Mesendoderm (in vitro differentiated cells): ENCODE results near the gene CNIH2.

Experiments used
- DNase-seq: peaks from one replicate; pipeline ENCODE4 v3.0.0; 2013
- H2AK5ac ChIP-seq: 2 replicates; pipeline ENCODE4 v1.6.1; 2013; ENCODE audit warnings: low read length, inconsistent platforms
- H2BK120ac ChIP-seq: 2 replicates; pipeline ENCODE4 v1.6.1; 2013; ENCODE audit warnings: low read depth, mild to moderate bottlenecking, low read length, moderate library complexity, mixed read lengths
- H2BK15ac ChIP-seq: replicated peaks from 2 replicates; pipeline ENCODE4 v1.6.1; 2013; ENCODE audit warnings: low read depth, mild to moderate bottlenecking, moderate library complexity
- H2BK5ac ChIP-seq: 2 replicates; pipeline ENCODE4 v1.6.1; 2013; ENCODE audit warnings: low read length, inconsistent platforms
- H3K18ac ChIP-seq: 2 replicates; pipeline ENCODE4 v1.6.1; 2013; ENCODE audit warnings: mild to moderate bottlenecking, low read length, mixed read lengths
- H3K23ac ChIP-seq: one replicate; pipeline ENCODE4 v1.6.1; 2013; ENCODE audit warnings: low read length
- H3K27ac ChIP-seq: 2 replicates; pipeline ENCODE4 v1.5.1; 2013; ENCODE audit warnings: low read depth, mild to moderate bottlenecking, inconsistent platforms, low read length, moderate library complexity
- H3K27me3 ChIP-seq: 2 replicates; pipeline ENCODE4 v1.6.1; 2013; ENCODE audit warnings: low read length, control low read depth, mild to moderate bottlenecking, inconsistent platforms; ENCODE audit not compliant: insufficient read depth, poor library complexity
- H3K36me3 ChIP-seq: 2 replicates; pipeline ENCODE4 v1.6.1; 2013; ENCODE audit warnings: low read length, inconsistent platforms; ENCODE audit not compliant: control insufficient read depth, insufficient read depth
- H3K4ac ChIP-seq: one replicate; pipeline ENCODE4 v1.6.1; 2013; ENCODE audit warnings: low read depth, mild to moderate bottlenecking, low read length, moderate library complexity
- H3K4me1 ChIP-seq: 2 replicates; pipeline ENCODE4 v1.6.1; 2013; ENCODE audit warnings: low read depth, low read length, inconsistent platforms; ENCODE audit not compliant: control insufficient read depth
- H3K4me2 ChIP-seq: 2 replicates; pipeline ENCODE4 v1.6.1; 2013; ENCODE audit warnings: low read length
- H3K4me3 ChIP-seq: 2 replicates; pipeline ENCODE4 v1.5.1; 2013; ENCODE audit warnings: mild to moderate bottlenecking, low read length
- H3K56ac ChIP-seq: one replicate; pipeline ENCODE4 v1.6.1; 2013; ENCODE audit warnings: low read length
- H3K79me1 ChIP-seq: 2 replicates; pipeline ENCODE4 v1.6.1; 2013; ENCODE audit warnings: low read length, inconsistent platforms
- H3K79me2 ChIP-seq: 2 replicates; pipeline ENCODE4 v1.6.1; 2013; ENCODE audit warnings: mild to moderate bottlenecking, low read length; ENCODE audit not compliant: control insufficient read depth, insufficient read depth
- H3K9ac ChIP-seq: 2 replicates; pipeline ENCODE4 v1.6.1; 2013; ENCODE audit warnings: low read length, inconsistent platforms
- H4K5ac ChIP-seq: one replicate; pipeline ENCODE4 v1.6.1; 2013; ENCODE audit warnings: low read length
- H4K8ac ChIP-seq: one replicate; pipeline ENCODE4 v1.6.1; 2013; ENCODE audit warnings: low read depth, mild to moderate bottlenecking, control low read depth, low read length, moderate library complexity
- WGBS: extraction: QIAGEN DNeasy Blood & Tissue Kit; methylation state at CpG from one replicate; pipeline ENCODE4 v1.1.7; 2013; ENCODE audit warnings: low lambda C conversion rate, missing lambda C conversion rate; ENCODE audit not compliant: insufficient coverage; ENCODE audit errors: extremely low coverage; 5-methylcytosine and 5-hydroxymethylcytosine counted together

Gene CNIH2

DNA sequence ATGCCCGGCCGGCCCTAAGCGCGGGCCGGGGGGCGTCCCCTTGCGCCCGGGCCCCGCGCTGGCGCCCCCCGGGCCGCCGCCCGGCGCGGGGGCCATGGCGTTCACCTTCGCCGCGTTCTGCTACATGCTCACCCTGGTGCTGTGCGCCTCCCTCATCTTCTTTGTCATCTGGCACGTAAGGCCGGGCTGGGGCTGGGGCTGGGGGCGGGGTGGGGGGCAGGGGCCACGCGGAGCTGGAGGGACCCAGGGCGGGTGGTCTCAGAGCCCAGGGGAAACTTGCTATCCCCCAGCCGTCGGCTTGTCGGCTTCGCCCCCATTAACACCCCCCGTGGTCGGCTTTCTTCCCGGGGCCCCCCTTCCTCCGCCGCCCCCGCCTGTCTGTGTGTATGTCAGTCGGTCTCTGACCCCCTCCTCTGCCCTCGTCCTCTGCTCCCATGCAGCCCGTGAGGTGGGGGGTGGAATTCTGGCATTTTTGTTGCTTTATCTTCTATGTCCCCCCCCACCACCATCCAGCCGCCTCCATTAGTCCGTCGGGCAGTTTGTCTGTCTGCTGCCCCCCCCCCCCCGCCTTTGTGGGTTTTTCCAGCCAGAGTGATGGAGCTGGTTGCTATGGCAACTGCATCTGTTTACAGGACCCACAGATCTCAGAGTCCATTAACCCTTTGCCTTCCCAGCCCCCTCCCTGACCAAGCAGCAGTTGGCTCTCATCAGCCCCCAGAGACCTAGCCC is 552 bp downstream of the CNIH2 start:
- Histone ChIP-seq H3K4me1 (no peaks in the 10 kb centered on the region), H2BK15ac (no peak overlapping the region), H3K79me2 (no peaks in the 10 kb centered on the region), H3K27me3 (no peaks in the 10 kb centered on the region), H3K4me2 (peak overlapping the region; percentile 54), H3K36me3 (peaks cover 2% of the 10 kb centered on the region), H3K79me1 (no peaks in the 10 kb centered on the region), H3K18ac (peak overlapping the region; percentile 22), H4K5ac (no peak overlapping the region), H2BK120ac (no peak overlapping the region), H3K4me3 (no peak overlapping the region), H3K23ac (no peak overlapping the region), H4K8ac (no peak overlapping the region), H3K27ac (no peak overlapping the region), H3K56ac (peak overlapping the region; percentile 56), H2AK5ac (no peak overlapping the region), H3K4ac (no peak overlapping the region), H2BK5ac (no peak overlapping the region), H3K9ac (peak overlapping the region; percentile 51)
- DNase-seq = peak; percentile 71
- WGBS = no CpG with 5 or more reads among the region's 45 CpGs

GRCh38 chr11:66279092-66279734 is 1.2 kb downstream of the CNIH2 start:
- Histone ChIP-seq H3K79me2 (no peaks in the 10 kb centered on the region), H4K8ac (no peak overlapping the region), H3K18ac (no peak overlapping the region), H3K9ac (no peak overlapping the region), H3K27ac (no peak overlapping the region), H2AK5ac (peak overlapping the region; percentile 24), H2BK5ac (no peak overlapping the region), H3K79me1 (no peaks in the 10 kb centered on the region), H3K36me3 (peaks cover 2% of the 10 kb centered on the region), H2BK120ac (no peak overlapping the region), H4K5ac (no peak overlapping the region), H3K56ac (peak overlapping the region; percentile 15), H2BK15ac (no peak overlapping the region), H3K4me1 (no peaks in the 10 kb centered on the region), H3K23ac (no peak overlapping the region), H3K4ac (no peak overlapping the region), H3K27me3 (no peaks in the 10 kb centered on the region), H3K4me3 (no peak overlapping the region), H3K4me2 (no peak overlapping the region)
- WGBS = no CpG with 5 or more reads among the region's 15 CpGs
- DNase-seq = peak; percentile 56

GRCh38 chr11:66280428-66280827 is 2.5 kb downstream of the CNIH2 start:
- Histone ChIP-seq H3K4me2 (no peak overlapping the region), H3K27me3 (no peaks in the 10 kb centered on the region), H2BK15ac (no peak overlapping the region), H3K4ac (no peak overlapping the region), H3K4me1 (no peaks in the 10 kb centered on the region), H4K8ac (no peak overlapping the region), H3K56ac (no peak overlapping the region), H3K18ac (no peak overlapping the region), H3K79me2 (no peaks in the 10 kb centered on the region), H2BK120ac (no peak overlapping the region), H3K4me3 (no peak overlapping the region), H2AK5ac (no peak overlapping the region), H3K9ac (no peak overlapping the region), H3K36me3 (no peaks in the 10 kb centered on the region), H4K5ac (no peak overlapping the region), H3K27ac (no peak overlapping the region), H3K79me1 (no peaks in the 10 kb centered on the region), H3K23ac (no peak overlapping the region), H2BK5ac (no peak overlapping the region)
- no peak for DNase-seq
- WGBS = no CpG with 5 or more reads among the region's 14 CpGs

GRCh38 chr11:66281001-66281400 is 3.0 kb downstream of the CNIH2 start:
- no peaks in the 10 kb centered on the region for H3K79me1 ChIP-seq
- H3K27me3 ChIP-seq = no peaks in the 10 kb centered on the region
- H2BK120ac ChIP-seq = no peak overlapping the region
- no peak overlapping the region for H2BK15ac ChIP-seq
- no CpG with 5 or more reads among the region's 6 CpGs for WGBS
- no peak overlapping the region for H3K23ac ChIP-seq
- no peaks in the 10 kb centered on the region for H3K36me3 ChIP-seq
- H2AK5ac ChIP-seq = no peak overlapping the region
- H3K4me2 ChIP-seq = no peak overlapping the region
- H3K56ac ChIP-seq = no peak overlapping the region
- no peaks in the 10 kb centered on the region for H3K4me1 ChIP-seq
- H3K18ac ChIP-seq = no peak overlapping the region
- no peak overlapping the region for H2BK5ac ChIP-seq
- H3K9ac ChIP-seq = no peak overlapping the region
- H4K5ac ChIP-seq = no peak overlapping the region
- H3K79me2 ChIP-seq = no peaks in the 10 kb centered on the region
- peak; percentile 85 for DNase-seq
- H3K4me3 ChIP-seq = no peak overlapping the region
- H4K8ac ChIP-seq = no peak overlapping the region
- no peak overlapping the region for H3K4ac ChIP-seq
- H3K27ac ChIP-seq = no peak overlapping the region

DNA sequence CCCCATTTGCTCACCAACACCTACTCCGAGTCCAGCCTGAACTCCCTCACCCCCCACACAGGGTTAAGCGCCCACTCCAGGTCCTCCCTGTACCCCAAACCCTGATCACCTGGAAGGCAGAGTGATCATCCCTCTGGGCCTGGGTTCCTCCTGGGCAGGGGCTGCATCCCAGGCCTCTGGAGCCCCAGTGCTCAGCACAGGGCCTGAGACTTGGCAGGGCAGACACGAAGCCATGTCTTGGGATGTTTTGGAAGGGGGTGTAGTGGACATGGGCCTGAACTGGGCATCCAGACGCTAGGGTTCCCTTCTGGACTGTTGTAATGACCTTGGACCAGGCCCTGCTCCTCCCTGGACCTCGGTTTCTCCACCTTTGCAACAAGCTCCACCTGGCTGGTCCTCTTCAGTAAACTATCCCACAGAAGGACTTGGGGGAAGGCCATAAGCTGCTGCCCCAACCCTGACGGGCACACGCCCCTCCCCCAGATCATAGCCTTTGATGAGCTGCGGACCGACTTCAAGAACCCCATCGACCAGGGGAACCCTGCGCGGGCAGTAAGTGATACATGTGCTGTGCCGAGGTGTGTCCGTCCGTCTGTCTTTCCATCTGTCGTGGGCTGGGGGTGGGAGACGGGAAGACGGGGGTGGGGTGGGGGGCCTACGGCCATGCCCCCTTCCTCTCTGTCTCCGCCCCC is 3.9 kb downstream of the CNIH2 start:
- Histone ChIP-seq H2AK5ac (no peak overlapping the region), H3K23ac (no peak overlapping the region), H3K18ac (no peak overlapping the region), H3K9ac (no peak overlapping the region), H3K79me2 (no peaks in the 10 kb centered on the region), H2BK120ac (no peak overlapping the region), H3K56ac (no peak overlapping the region), H4K5ac (no peak overlapping the region), H3K4me3 (no peak overlapping the region), H4K8ac (no peak overlapping the region), H3K4me2 (no peak overlapping the region), H3K4ac (no peak overlapping the region), H2BK15ac (no peak overlapping the region), H3K4me1 (no peaks in the 10 kb centered on the region), H2BK5ac (no peak overlapping the region), H3K79me1 (no peaks in the 10 kb centered on the region), H3K36me3 (no peaks in the 10 kb centered on the region), H3K27me3 (no peaks in the 10 kb centered on the region), H3K27ac (no peak overlapping the region)
- no peak for DNase-seq
- no CpG with 5 or more reads among the region's 20 CpGs for WGBS
